ENCODE measurements around the gene CALHM6. TPM values are rescaled to one million over a fixed set of nuclear protein-coding genes. Genes with fewer than 3 reads are reported as not detected.

CALHM6 gene
- total RNA-seq, 1 experiment from 2014 or later = not detected

DNA sequence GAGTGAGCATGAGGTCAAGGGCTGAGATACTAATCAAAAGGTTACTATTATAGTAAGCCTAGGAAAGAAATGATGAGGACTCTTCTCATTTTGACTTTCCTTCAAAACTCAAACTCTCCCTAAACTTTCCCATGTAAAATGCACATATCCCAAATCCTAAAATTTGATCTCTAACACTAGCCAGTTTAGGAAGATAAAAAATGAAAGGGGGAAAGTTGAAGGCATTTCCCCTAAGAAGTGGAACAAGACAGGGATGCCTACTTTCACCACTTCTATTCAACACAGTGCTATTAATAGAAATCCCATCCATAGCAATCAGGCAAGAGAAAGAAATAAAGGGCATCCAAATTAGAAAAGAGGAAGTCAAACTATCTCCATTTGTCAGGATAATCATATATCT lies 47.4 kb downstream of the CALHM6 start:
- no peak for DNase-seq (ENCODE audit: low read depth in 1 of 2, low spot score in 2 of 2)
- no peaks in the 10 kb centered on the region for H3K36me3 ChIP-seq
- no peak overlapping the region for H3K4me3 ChIP-seq

DNA sequence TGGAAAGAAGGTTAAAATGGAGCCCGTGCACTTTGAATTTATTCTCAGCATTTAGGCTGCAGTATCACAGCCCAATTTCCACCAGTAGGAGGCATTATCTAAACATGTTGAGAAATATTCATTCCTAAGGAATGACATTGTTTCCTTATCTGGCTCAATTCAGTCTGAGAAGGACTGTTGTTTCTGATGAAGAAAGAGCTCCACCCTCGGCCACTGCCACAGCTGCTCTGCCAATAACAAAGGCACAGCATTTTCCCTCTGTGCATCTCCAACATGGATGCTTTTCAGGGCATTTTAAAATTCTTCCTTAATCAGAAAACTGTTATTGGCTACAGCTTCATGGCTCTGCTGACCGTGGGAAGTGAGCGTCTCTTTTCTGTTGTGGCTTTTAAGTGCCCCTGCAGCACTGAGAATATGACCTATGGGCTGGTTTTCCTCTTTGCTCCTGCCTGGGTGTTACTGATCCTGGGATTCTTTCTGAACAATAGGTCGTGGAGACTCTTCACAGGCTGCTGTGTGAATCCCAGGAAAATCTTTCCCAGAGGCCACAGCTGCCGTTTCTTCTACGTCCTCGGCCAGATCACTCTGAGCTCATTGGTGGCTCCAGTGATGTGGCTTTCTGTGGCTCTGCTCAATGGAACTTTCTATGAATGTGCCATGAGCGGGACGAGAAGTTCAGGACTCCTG lies 50.4 kb downstream of the CALHM6 start, which contains the start of gene CALHM5:
Gene CALHM5 (plus strand): TSS at position 216 of the 687 bp plus-strand sequence. CDS start 58 bp downstream, at position 274.
- H3K27me3 ChIP-seq (replicated peaks) = no peaks in the 10 kb centered on the region
- peaks cover 25% of the 10 kb centered on the region for H3K4me1 ChIP-seq (replicated peaks)
- H3K36me3 ChIP-seq = peaks cover 6% of the 10 kb centered on the region; the same call in 1 of the 2 replicates
- H3K27ac ChIP-seq = peak within 1 kb of the TSS; percentile 84
- DNase-seq (ENCODE audit: low read depth in 1 of 2, low spot score in 2 of 2) = peak; percentile 77 to 85
- peak within 1 kb of the TSS; percentile 35 for H3K4me3 ChIP-seq
- H3K9me3 ChIP-seq (replicated peaks) = no peaks in the 10 kb centered on the region; the same call in 1 of the 2 replicates

More for the DNA sequence above, 47.4 kb downstream of the CALHM6 start:
- Histone ChIP-seq H3K4me1 (replicated peaks) (peaks cover 24% of the 10 kb centered on the region), H3K27me3 (replicated peaks) (no peaks in the 10 kb centered on the region), H3K27ac (no peak overlapping the region), H3K9me3 (replicated peaks) (no peaks in the 10 kb centered on the region; the same call in 1 of the 2 replicates)

DNA sequence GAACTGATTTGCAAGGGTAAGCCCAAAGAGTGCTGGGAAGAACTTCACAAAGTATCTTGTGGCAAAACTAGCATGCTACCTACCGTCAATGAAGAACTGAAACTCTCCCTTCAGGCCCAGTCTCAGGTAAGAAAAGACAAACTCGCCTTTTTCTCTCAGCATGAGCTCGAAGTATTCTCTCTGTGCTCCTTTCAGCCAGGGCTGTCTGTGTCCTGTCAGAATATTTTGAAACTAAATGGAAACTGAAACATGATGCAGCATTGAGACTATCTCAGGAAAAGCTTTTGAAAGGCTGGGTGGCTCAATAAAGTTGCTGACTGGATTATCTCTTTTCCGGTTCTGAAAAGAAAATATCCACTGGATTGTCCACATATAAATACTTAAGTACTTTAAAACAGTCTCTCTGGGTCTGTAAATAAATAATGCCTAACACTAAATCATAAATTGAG lies 51.0 kb downstream of the CALHM6 start:
- Histone ChIP-seq H3K9me3 (replicated peaks) (no peaks in the 10 kb centered on the region; the same call in 1 of the 2 replicates), H3K27ac (peak overlapping the region; percentile 84), H3K27me3 (replicated peaks) (no peaks in the 10 kb centered on the region), H3K4me1 (replicated peaks) (peaks cover 25% of the 10 kb centered on the region), H3K36me3 (peaks cover 10% of the 10 kb centered on the region; the same call in 1 of the 2 replicates), H3K4me3 (peak overlapping the region; percentile 35)
- no peak for DNase-seq (ENCODE audit: low read depth in 1 of 2, low spot score in 2 of 2)

DNA sequence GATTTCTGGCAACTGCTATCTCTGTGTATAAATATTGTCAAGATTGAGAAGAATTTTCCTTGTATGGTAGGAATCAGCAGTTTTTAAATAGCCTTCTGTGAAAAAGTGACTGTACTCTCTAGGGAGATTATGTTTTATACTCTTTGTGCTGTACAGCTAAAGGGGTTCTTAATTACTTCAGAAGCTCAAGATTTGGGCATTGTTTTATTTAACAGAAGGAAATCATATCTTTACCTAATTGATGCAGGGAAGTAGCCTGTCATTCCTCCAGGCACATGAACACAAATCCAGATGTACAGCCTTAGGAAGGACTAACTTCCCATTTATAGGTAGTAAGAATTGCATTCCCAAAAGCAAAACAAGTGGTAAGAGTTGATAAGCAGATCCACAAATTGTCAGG lies 51.6 kb downstream of the CALHM6 start:
- Histone ChIP-seq H3K27me3 (replicated peaks) (no peaks in the 10 kb centered on the region), H3K4me3 (peak overlapping the region; percentile 35), H3K9me3 (replicated peaks) (no peaks in the 10 kb centered on the region; the same call in 1 of the 2 replicates), H3K27ac (peak overlapping the region; percentile 84), H3K4me1 (replicated peaks) (peaks cover 25% of the 10 kb centered on the region), H3K36me3 (peaks cover 12% of the 10 kb centered on the region; the same call in 1 of the 2 replicates)
- no peak for DNase-seq (ENCODE audit: low read depth in 1 of 2, low spot score in 2 of 2)

Other genes with a start within 250 kb of the CALHM6 start
- gene TSPYL4, start 207.3 kb upstream of the CALHM6 start, total RNA-seq (2014; rRNA removed; shearing (Covaris generic)) = 16.7 and 23.1 TPM in 2 replicates
- 58.7 and 65.1 TPM in 2 replicates for gene TSPYL1, start 181.4 kb upstream of the CALHM6 start, total RNA-seq (2014; rRNA removed; shearing (Covaris generic))
- 27.3 and 35.1 TPM in 2 replicates for gene DSE, start 90.4 kb upstream of the CALHM6 start, total RNA-seq (2014; rRNA removed; shearing (Covaris generic))
- gene CALHM5, start 50.3 kb downstream of the CALHM6 start, total RNA-seq (2014; rRNA removed; shearing (Covaris generic)) = 6.2 and 7.2 TPM in 2 replicates
- gene TRAPPC3L, start 84.3 kb downstream of the CALHM6 start, total RNA-seq (2014; rRNA removed; shearing (Covaris generic)) = 0.06 TPM in 1 of 2 replicates, not detected in the other
- not detected in 2 replicates for gene CALHM4, start 92.4 kb downstream of the CALHM6 start, total RNA-seq (2014; rRNA removed; shearing (Covaris generic))
- gene RWDD1, start 110.1 kb downstream of the CALHM6 start, total RNA-seq (2014; rRNA removed; shearing (Covaris generic)) = 66.2 and 93.5 TPM in 2 replicates
- 0.05 TPM in 1 of 2 replicates, not detected in the other for gene RSPH4A, start 155.1 kb downstream of the CALHM6 start, total RNA-seq (2014; rRNA removed; shearing (Covaris generic))
- gene ZUP1, start 207.4 kb downstream of the CALHM6 start, total RNA-seq (2014; rRNA removed; shearing (Covaris generic)) = 7.2 and 19.7 TPM in 2 replicates
- gene KPNA5, start 219.8 kb downstream of the CALHM6 start, total RNA-seq (2014; rRNA removed; shearing (Covaris generic)) = 7.2 and 7.3 TPM in 2 replicates